Activated CD8-positive, alpha-beta T cell treated with anti-CD3 and anti-CD28 coated beads for 36 hours (primary cell): Measurements from ENCODE around the gene SLX4IP. TPM values are rescaled to one million over a fixed set of nuclear protein-coding genes. Genes with fewer than 3 reads are reported as not detected.

ENCODE experiments used
- ATAC-seq: fragments of 200-7000 bp; cut with Tn5 transposase; one replicate; pipeline ENCODE4 v1.10.0; 2021; ENCODE audit warnings: mild to moderate bottlenecking, moderate library complexity
- CTCF ChIA-PET: fragments of 350-600 bp; sonication (Branson Sonifier 250); formaldehyde crosslinking; loops from one replicate; lab custom pipeline; 2021; ENCODE audit warnings: antibody characterized with exemption; lab: Charles Lee
- POLR2A ChIA-PET: fragments of 350-600 bp; sonication (Branson Sonifier 250); formaldehyde crosslinking; loops from one replicate; lab custom pipeline; 2021; ENCODE audit warnings: antibody characterized with exemption; lab: Charles Lee
- DNase-seq: peaks from one replicate; pipeline ENCODE4 v3.0.0-alpha.2; 2020
- H3K27ac Mint-ChIP-seq: one replicate; pipeline ENCODE4 v1.8.0; 2021; ENCODE audit warnings: mild to moderate bottlenecking, mixed read lengths
- H3K27me3 Mint-ChIP-seq: one replicate; pipeline ENCODE4 v1.8.0; 2021; ENCODE audit warnings: mixed read lengths
- H3K36me3 Mint-ChIP-seq: one replicate; pipeline ENCODE4 v1.8.0; 2021; ENCODE audit warnings: low read depth, mixed read lengths
- H3K4me1 Mint-ChIP-seq: one replicate; pipeline ENCODE4 v1.8.0; 2021; ENCODE audit warnings: low read depth, mixed read lengths
- H3K4me3 Mint-ChIP-seq: one replicate; pipeline ENCODE4 v1.8.0; 2021; ENCODE audit warnings: mild to moderate bottlenecking, moderate library complexity, mixed read lengths
- H3K9me3 Mint-ChIP-seq: one replicate; pipeline ENCODE4 v1.8.0; 2021; ENCODE audit warnings: mixed read lengths
- CTCF ChIP-seq: fragments of 200-600 bp; IDR thresholded peaks from one replicate; pipeline ENCODE4 v1.8.0; 2022; ENCODE audit warnings: antibody characterized with exemption, mild to moderate bottlenecking
- intact Hi-C: fragments of 100-400 bp; cut with micrococcal nuclease; formaldehyde crosslinking; loops from one replicate; pipeline ENCODE4 v1.10.0; 2022
- total RNA-seq, 2 experiments: library from RNA; stranded (reverse); gene quantifications; one replicate each; pipeline ENCODE4 v1.2.3, GENCODE V29; 2021

The SLX4IP gene
- total RNA-seq, 2 experiments from 2014 or later, result 6.5 to 7.3 TPM

DNA sequence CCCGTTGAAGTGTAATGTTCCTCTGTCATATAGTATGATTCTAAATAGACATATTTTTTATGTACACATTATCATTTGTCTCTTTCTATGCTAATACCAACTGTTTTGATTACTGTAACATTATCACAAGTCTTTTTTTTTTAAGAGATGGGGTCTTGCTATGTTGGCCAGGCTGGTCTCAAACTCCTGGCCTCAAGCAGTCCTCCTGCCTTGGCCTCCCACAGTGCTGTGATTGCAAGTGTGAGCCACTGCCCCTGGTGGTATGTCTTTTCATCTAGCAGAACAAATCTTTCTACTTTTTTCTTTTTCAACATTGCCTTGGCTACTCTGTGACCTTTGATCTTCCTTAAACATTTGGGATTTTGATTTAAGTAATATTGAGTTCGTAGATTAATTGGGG lies 57.7 kb downstream of the SLX4IP start:
- peaks cover 33% of the 10 kb centered on the region for H3K4me1 Mint-ChIP-seq
- TF ChIP-seq CTCF, result no peak
- intact Hi-C loops, result no loop called here
- DNase-seq, result peak; percentile 6
- ChIA-PET CTCF (no interaction called here), POLR2A (no interaction called here)
- H3K27ac Mint-ChIP-seq, result no peak overlapping the region
- no peaks in the 10 kb centered on the region for H3K9me3 Mint-ChIP-seq
- no peak overlapping the region for H3K4me3 Mint-ChIP-seq
- H3K27me3 Mint-ChIP-seq, result no peaks in the 10 kb centered on the region
- peaks cover 3% of the 10 kb centered on the region for H3K36me3 Mint-ChIP-seq
- ATAC-seq, result no peak

GRCh38 chr20:10495173-10495572 lies 60.1 kb downstream of the SLX4IP start:
- no peak for DNase-seq
- Mint-ChIP-seq H3K27me3 (no peaks in the 10 kb centered on the region), H3K4me1 (peaks cover 28% of the 10 kb centered on the region), H3K4me3 (no peak overlapping the region), H3K27ac (no peak overlapping the region), H3K9me3 (no peaks in the 10 kb centered on the region), H3K36me3 (peaks cover 3% of the 10 kb centered on the region)
- ATAC-seq, result no peak
- intact Hi-C loops, result no loop called here
- ChIA-PET CTCF (no interaction called here), POLR2A (no interaction called here)
- no peak for TF ChIP-seq CTCF

DNA sequence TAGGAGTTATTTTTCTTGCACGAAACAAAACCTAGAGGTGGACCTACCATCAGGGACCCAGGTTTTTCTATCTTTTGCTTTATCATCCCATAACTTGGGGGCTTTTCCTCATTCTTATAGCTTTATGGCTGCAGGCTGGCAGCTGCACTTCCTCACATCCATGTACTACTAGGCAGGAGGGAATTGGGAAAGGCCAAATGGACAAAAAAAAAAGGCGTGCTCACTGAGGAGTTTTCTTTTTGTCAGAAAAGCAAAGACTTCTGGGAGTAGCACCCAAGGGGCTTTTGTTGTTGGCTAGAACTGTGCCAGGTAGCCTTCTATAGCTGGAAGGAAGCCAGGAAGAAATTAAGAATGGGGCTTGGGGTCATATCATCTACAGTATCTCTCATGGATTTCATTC lies 61.4 kb downstream of the SLX4IP start:
- POLR2A ChIA-PET, result no interaction called here
- Mint-ChIP-seq H3K9me3 (no peaks in the 10 kb centered on the region), H3K27me3 (no peaks in the 10 kb centered on the region), H3K4me1 (peaks cover 28% of the 10 kb centered on the region), H3K27ac (no peak overlapping the region), H3K4me3 (no peak overlapping the region), H3K36me3 (peaks cover 2% of the 10 kb centered on the region)
- intact Hi-C loops, result no loop called here
- CTCF ChIA-PET, result no interaction called here
- DNase-seq, result no peak
- no peak for ATAC-seq
- TF ChIP-seq CTCF, result no peak

- peaks cover 2% of the 10 kb centered on the region for H3K36me3 Mint-ChIP-seq
- ChIA-PET POLR2A (no interaction called here), CTCF (no interaction called here)
- H3K4me1 Mint-ChIP-seq, result peaks cover 35% of the 10 kb centered on the region
- DNase-seq (no peak), ATAC-seq (no peak)
- intact Hi-C loops, result no loop called here
- H3K27me3 Mint-ChIP-seq, result no peaks in the 10 kb centered on the region
- no peaks in the 10 kb centered on the region for H3K9me3 Mint-ChIP-seq
- no peak overlapping the region for H3K4me3 Mint-ChIP-seq
- H3K27ac Mint-ChIP-seq, result no peak overlapping the region
- no peak for TF ChIP-seq CTCF
Measured at GRCh38 chr20:10497283-10497682, 62.2 kb downstream of the SLX4IP start.

GRCh38 chr20:10497791-10498190 lies 62.7 kb downstream of the SLX4IP start:
- Mint-ChIP-seq H3K4me1 (peaks cover 40% of the 10 kb centered on the region), H3K27ac (no peak overlapping the region), H3K9me3 (no peaks in the 10 kb centered on the region), H3K27me3 (no peaks in the 10 kb centered on the region), H3K4me3 (no peak overlapping the region), H3K36me3 (peaks cover 2% of the 10 kb centered on the region)
- DNase-seq (no peak), ATAC-seq (no peak)
- intact Hi-C loops, result no loop called here
- no peak for TF ChIP-seq CTCF
- CTCF ChIA-PET, result no interaction called here
- POLR2A ChIA-PET, result interaction anchor here (0.6 kb wide), 1 partner anchor 143 kb away, joined by 4 read pairs; no protein-coding TSS in a partner anchor
